Activated naive CD4-positive, alpha-beta T cell treated with anti-CD3 and anti-CD28 coated beads for 36 hours (primary cell): ENCODE measurements around the gene RHOF. TPM values are rescaled to one million over a fixed set of nuclear protein-coding genes. Genes with fewer than 3 reads are reported as not detected.
A peak's percentile ranks its signal among the peaks of the same experiment; 100 is the strongest.

Source experiments
- CTCF ChIA-PET: fragments of 350-600 bp; sonication (Branson Sonifier 250); formaldehyde crosslinking; loops from one replicate; lab custom pipeline; 2021; ENCODE audit warnings: antibody characterized with exemption; lab: Charles Lee
- DNase-seq: peaks from one replicate; pipeline ENCODE4 v3.0.0-alpha.2; 2020
- H3K27ac Mint-ChIP-seq: one replicate; pipeline ENCODE4 v1.8.0; 2021; ENCODE audit warnings: mild to moderate bottlenecking, mixed read lengths
- H3K27me3 Mint-ChIP-seq: one replicate; pipeline ENCODE4 v1.8.0; 2021; ENCODE audit warnings: low read depth, mixed read lengths
- H3K36me3 Mint-ChIP-seq: one replicate; pipeline ENCODE4 v1.8.0; 2021; ENCODE audit warnings: low read depth, mixed read lengths
- H3K4me1 Mint-ChIP-seq: one replicate; pipeline ENCODE4 v1.8.0; 2021; ENCODE audit warnings: low read depth, mixed read lengths
- H3K4me3 Mint-ChIP-seq: one replicate; pipeline ENCODE4 v1.8.0; 2021; ENCODE audit warnings: mild to moderate bottlenecking, moderate library complexity, mixed read lengths
- H3K9me3 Mint-ChIP-seq: one replicate; pipeline ENCODE4 v1.8.0; 2021; ENCODE audit warnings: mixed read lengths
- intact Hi-C: fragments of 100-400 bp; cut with micrococcal nuclease; formaldehyde crosslinking; loops from one replicate; pipeline ENCODE4 v1.15.1; 2023
- total RNA-seq, 2 experiments: library from RNA; stranded (reverse); gene quantifications; one replicate each; pipeline ENCODE4 v1.2.3, GENCODE V29; 2021

Gene RHOF
- total RNA-seq, 2 experiments from 2014 or later: 64.4 to 67.5 TPM

- H3K9me3 Mint-ChIP-seq: no peaks in the 10 kb centered on the region
- H3K4me1 Mint-ChIP-seq: no peaks in the 10 kb centered on the region
- peaks cover 24% of the 10 kb centered on the region for H3K36me3 Mint-ChIP-seq
- no peaks in the 10 kb centered on the region for H3K27me3 Mint-ChIP-seq
- peak overlapping the region; percentile 4 for H3K27ac Mint-ChIP-seq
- CTCF ChIA-PET: interaction anchor here (0.7 kb wide), 2 partner anchors 16 to 156 kb away, joined by 3 read pairs; no protein-coding TSS in a partner anchor
- intact Hi-C loops: no loop called here
- H3K4me3 Mint-ChIP-seq: no peak overlapping the region
- DNase-seq: no peak
Observed at GRCh38 chr12:121828306-121828705, 34.8 kb upstream of the RHOF start.

- intact Hi-C loops: no loop called here
- H3K36me3 Mint-ChIP-seq: peaks cover 24% of the 10 kb centered on the region
- H3K9me3 Mint-ChIP-seq: no peaks in the 10 kb centered on the region
- H3K27me3 Mint-ChIP-seq: no peaks in the 10 kb centered on the region
- H3K27ac Mint-ChIP-seq: peak overlapping the region; percentile 39
- H3K4me3 Mint-ChIP-seq: no peak overlapping the region
- DNase-seq: no peak
- CTCF ChIA-PET: interaction anchor here (0.7 to 3.0 kb wide), 3 partner anchors 16 to 156 kb away, joined by 3 to 16 read pairs (median 4); partner anchors contain the start of gene RHOF
- no peaks in the 10 kb centered on the region for H3K4me1 Mint-ChIP-seq
Observed at GRCh38 chr12:121827351-121828099, 34.0 kb upstream of the RHOF start.

- peaks cover 23% of the 10 kb centered on the region for H3K36me3 Mint-ChIP-seq
Observed at GRCh38 chr12:121826318-121827150, 33.0 kb upstream of the RHOF start.

DNA sequence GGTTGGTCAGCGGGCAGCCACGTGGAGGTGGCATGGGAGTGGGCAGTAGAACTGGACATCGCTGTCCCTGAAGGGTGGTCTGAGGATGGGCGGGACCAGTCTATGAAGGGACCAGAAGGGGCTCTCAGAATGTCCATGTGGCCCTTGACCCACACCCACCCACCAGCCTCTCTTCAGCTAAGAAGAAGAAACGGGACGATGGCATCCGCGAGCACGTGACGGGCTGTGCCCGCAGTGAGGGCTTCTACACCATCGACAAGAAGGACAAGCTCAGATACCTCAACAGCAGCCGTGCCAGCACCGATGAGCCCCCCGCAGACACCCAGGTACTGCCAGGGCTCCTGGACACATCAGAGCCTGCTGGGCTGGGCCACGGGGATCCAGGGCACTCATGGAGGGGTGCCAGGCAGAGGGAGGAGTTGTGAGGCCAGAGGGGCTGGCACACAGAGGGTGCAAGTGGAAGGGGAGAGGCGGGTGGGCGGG is 31.6 kb upstream of the RHOF start:
- H3K9me3 Mint-ChIP-seq: no peaks in the 10 kb centered on the region
- H3K27me3 Mint-ChIP-seq: no peaks in the 10 kb centered on the region
- no peak overlapping the region for H3K4me3 Mint-ChIP-seq
- no peaks in the 10 kb centered on the region for H3K4me1 Mint-ChIP-seq
- H3K36me3 Mint-ChIP-seq: peaks cover 23% of the 10 kb centered on the region
- CTCF ChIA-PET: interaction anchor here (1.6 to 3.0 kb wide), 2 partner anchors 30 to 63 kb away, joined by 5 to 16 read pairs; partner anchors contain the start of genes PSMD9 and RHOF
- no peak overlapping the region for H3K27ac Mint-ChIP-seq
- intact Hi-C loops: no loop called here
- DNase-seq: no peak

More at GRCh38 chr12:121826318-121827150, 33.0 kb upstream of the RHOF start:
- no peaks in the 10 kb centered on the region for H3K4me1 Mint-ChIP-seq
- H3K27ac Mint-ChIP-seq: peak overlapping the region; percentile 50
- no peaks in the 10 kb centered on the region for H3K27me3 Mint-ChIP-seq
- no peak for DNase-seq
- CTCF ChIA-PET: interaction anchor here (1.0 to 3.0 kb wide), 3 partner anchors 15 to 61 kb away, joined by 3 to 16 read pairs (median 4); partner anchors contain the start of gene RHOF
- no peak overlapping the region for H3K4me3 Mint-ChIP-seq
- H3K9me3 Mint-ChIP-seq: no peaks in the 10 kb centered on the region
- intact Hi-C loops: no loop called here

- Mint-ChIP-seq H3K9me3 (no peaks in the 10 kb centered on the region), H3K27ac (no peak overlapping the region), H3K36me3 (peaks cover 27% of the 10 kb centered on the region), H3K27me3 (no peaks in the 10 kb centered on the region), H3K4me1 (no peaks in the 10 kb centered on the region), H3K4me3 (no peak overlapping the region)
- DNase-seq: no peak
- intact Hi-C loops: no loop called here
- CTCF ChIA-PET: interaction anchor here (0.6 to 1.6 kb wide), 6 partner anchors 12 to 64 kb away, joined by 3 to 6 read pairs (median 4); partner anchors contain the start of genes PSMD9 and RHOF
Observed at GRCh38 chr12:121823727-121824115, 30.2 kb upstream of the RHOF start.

- peaks cover 23% of the 10 kb centered on the region for H3K36me3 Mint-ChIP-seq
- DNase-seq: no peak
- no peak overlapping the region for H3K4me3 Mint-ChIP-seq
- H3K27ac Mint-ChIP-seq: no peak overlapping the region
- no peaks in the 10 kb centered on the region for H3K4me1 Mint-ChIP-seq
- CTCF ChIA-PET: interaction anchor here (0.6 to 1.0 kb wide), 3 partner anchors 11 to 46 kb away, joined by 4 to 5 read pairs (median 4); no protein-coding TSS in a partner anchor
- intact Hi-C loops: no loop called here
- H3K9me3 Mint-ChIP-seq: no peaks in the 10 kb centered on the region
- H3K27me3 Mint-ChIP-seq: no peaks in the 10 kb centered on the region
Observed at GRCh38 chr12:121823101-121823726, 29.7 kb upstream of the RHOF start.

DNA sequence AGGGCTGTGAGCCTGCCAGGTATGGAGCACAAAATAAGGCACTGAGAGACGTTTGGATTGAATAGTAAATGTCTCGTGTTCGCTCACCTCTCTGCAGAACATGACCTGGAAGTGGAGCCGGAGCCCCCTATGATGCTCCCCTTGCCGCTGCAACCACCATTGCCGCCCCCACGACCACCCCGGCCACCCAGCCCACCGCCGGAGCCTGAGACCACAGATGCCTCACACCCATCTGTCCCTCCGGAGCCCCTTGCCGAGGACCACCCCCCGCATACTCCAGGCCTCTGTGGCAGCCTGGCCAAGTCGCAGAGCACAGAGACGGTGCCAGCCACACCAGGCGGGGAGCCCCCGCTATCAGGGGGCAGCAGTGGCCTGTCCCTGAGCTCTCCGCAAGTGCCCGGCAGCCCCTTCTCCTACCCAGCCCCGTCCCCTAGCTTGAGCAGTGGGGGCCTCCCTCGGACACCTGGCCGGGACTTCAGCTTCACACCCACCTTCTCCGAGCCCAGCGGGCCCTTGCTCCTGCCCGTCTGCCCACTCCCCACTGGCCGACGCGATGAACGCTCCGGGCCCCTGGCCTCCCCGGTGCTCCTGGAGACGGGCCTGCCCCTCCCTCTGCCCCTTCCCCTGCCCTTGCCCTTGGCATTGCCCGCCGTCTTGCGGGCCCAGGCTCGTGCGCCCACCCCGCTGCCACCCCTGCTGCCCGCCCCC is 29.1 kb upstream of the RHOF start:
- Mint-ChIP-seq H3K27me3 (no peaks in the 10 kb centered on the region), H3K27ac (no peak overlapping the region), H3K36me3 (peaks cover 25% of the 10 kb centered on the region), H3K4me3 (no peak overlapping the region), H3K4me1 (no peaks in the 10 kb centered on the region), H3K9me3 (no peaks in the 10 kb centered on the region)
- CTCF ChIA-PET: interaction anchor here (0.7 kb wide), 1 partner anchor 17 kb away, joined by 3 read pairs; no protein-coding TSS in a partner anchor
- intact Hi-C loops: no loop called here
- DNase-seq: no peak

DNA sequence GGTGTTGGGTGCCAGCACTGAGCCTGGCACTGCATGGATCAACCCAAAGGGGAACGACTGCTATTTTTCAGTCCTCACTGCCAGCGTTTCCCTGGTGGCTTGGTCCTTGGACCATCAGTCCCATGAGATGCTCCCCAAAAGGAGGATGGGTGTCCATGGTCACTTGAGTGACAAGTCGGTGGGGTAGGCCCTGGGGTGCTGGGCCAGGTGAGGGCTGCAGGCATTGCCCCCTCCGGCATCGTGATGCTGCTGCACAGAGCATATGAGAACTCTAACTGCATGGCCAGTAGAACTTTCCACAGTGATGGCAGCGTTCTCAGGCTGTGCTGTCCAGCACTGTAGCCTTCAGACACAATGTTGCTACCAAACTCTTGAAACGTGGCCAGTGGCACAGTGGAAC is 26.6 kb upstream of the RHOF start:
- DNase-seq: no peak
- no peak overlapping the region for H3K4me3 Mint-ChIP-seq
- CTCF ChIA-PET: interaction anchor here (1.4 kb wide), 1 partner anchor 9 kb away, joined by 3 read pairs; no protein-coding TSS in a partner anchor
- peaks cover 3% of the 10 kb centered on the region for H3K4me1 Mint-ChIP-seq
- no peaks in the 10 kb centered on the region for H3K9me3 Mint-ChIP-seq
- intact Hi-C loops: no loop called here
- H3K27me3 Mint-ChIP-seq: no peaks in the 10 kb centered on the region
- peaks cover 21% of the 10 kb centered on the region for H3K36me3 Mint-ChIP-seq
- no peak overlapping the region for H3K27ac Mint-ChIP-seq

GRCh38 chr12:121819212-121819949 is 25.9 kb upstream of the RHOF start:
- H3K4me1 Mint-ChIP-seq: peaks cover 3% of the 10 kb centered on the region
- no peaks in the 10 kb centered on the region for H3K9me3 Mint-ChIP-seq
- intact Hi-C loops: no loop called here
- peaks cover 23% of the 10 kb centered on the region for H3K36me3 Mint-ChIP-seq
- H3K4me3 Mint-ChIP-seq: no peak overlapping the region
- H3K27me3 Mint-ChIP-seq: no peaks in the 10 kb centered on the region
- no peak overlapping the region for H3K27ac Mint-ChIP-seq
- CTCF ChIA-PET: no interaction called here
- no peak for DNase-seq

GRCh38 chr12:121817648-121818043 is 24.2 kb upstream of the RHOF start:
- no peak for DNase-seq
- peak overlapping the region; percentile 36 for H3K27ac Mint-ChIP-seq
- no peaks in the 10 kb centered on the region for H3K9me3 Mint-ChIP-seq
- peaks cover 23% of the 10 kb centered on the region for H3K36me3 Mint-ChIP-seq
- H3K27me3 Mint-ChIP-seq: no peaks in the 10 kb centered on the region
- H3K4me1 Mint-ChIP-seq: peaks cover 15% of the 10 kb centered on the region
- CTCF ChIA-PET: interaction anchor here (3.6 kb wide), 1 partner anchor 22 kb away, joined by 37 read pairs; the partner anchor contains the start of gene RHOF
- intact Hi-C loops: no loop called here
- H3K4me3 Mint-ChIP-seq: no peak overlapping the region
